ENCODE data around the gene RETREG1.

Gene RETREG1

DNA sequence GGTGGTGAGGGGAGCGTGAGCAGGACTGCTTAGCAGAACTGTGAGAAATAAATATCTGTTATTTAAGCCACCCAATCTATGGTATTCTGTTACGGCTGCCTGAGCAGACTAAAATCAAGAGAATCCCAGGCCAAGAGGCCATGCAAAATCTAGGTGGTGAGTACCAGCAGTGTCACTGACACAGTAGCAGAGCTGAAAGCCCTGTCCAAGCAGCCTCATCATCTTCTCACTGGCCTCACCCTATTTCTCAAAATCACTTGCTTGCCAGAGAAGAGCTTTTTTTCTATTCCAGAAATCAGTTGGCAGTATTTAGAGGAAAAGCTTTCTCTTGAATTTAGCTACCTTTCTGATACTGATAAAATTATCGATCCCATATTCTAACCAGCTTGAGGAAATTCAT lies 68.0 kb downstream of the RETREG1 start:
- no peak overlapping the region for H2BK120ac ChIP-seq (ENCODE audit: low read depth, low read length)
- no peak overlapping the region for H2BK15ac ChIP-seq (replicated peaks; ENCODE audit: low read depth)
- H3K4me2 ChIP-seq (ENCODE audit: low read length): no peak overlapping the region
- H3K56ac ChIP-seq (ENCODE audit: low read length): no peak overlapping the region
- no peak overlapping the region for H3K9ac ChIP-seq (ENCODE audit: low read length)
- H3K18ac ChIP-seq (ENCODE audit: low read length): no peak overlapping the region
- H3K27ac ChIP-seq (ENCODE audit: low read depth, low read length): no peak overlapping the region
- no peak overlapping the region for H2AK5ac ChIP-seq (ENCODE audit: low read length)
- no peak overlapping the region for H4K8ac ChIP-seq (ENCODE audit: low read depth, low read length)
- H3K4me1 ChIP-seq (ENCODE audit: control insufficient read depth, low read depth, low read length): no peaks in the 10 kb centered on the region
- H3K4me3 ChIP-seq (ENCODE audit: low read length): no peak overlapping the region
- no CpG with 5 or more reads among the region's 3 CpGs for WGBS (ENCODE audit: extremely low coverage, insufficient coverage, low lambda C conversion rate)
- H3K36me3 ChIP-seq (ENCODE audit: control insufficient read depth, insufficient read depth, low read length): no peaks in the 10 kb centered on the region
- no peaks in the 10 kb centered on the region for H3K79me1 ChIP-seq (ENCODE audit: low read length)
- no peak overlapping the region for H2BK5ac ChIP-seq (ENCODE audit: low read length)
- H3K79me2 ChIP-seq (ENCODE audit: control insufficient read depth, insufficient read depth, low read length): no peaks in the 10 kb centered on the region
- no peak overlapping the region for H4K5ac ChIP-seq (ENCODE audit: low read length)
- no peak overlapping the region for H3K4ac ChIP-seq (ENCODE audit: low read depth, low read length)
- H3K27me3 ChIP-seq (ENCODE audit: insufficient read depth, low read length, poor library complexity): no peaks in the 10 kb centered on the region
- H3K23ac ChIP-seq (ENCODE audit: low read length): no peak overlapping the region
- DNase-seq: no peak

- H3K79me2 ChIP-seq (ENCODE audit: control insufficient read depth, insufficient read depth, low read length): no peaks in the 10 kb centered on the region
- H4K8ac ChIP-seq (ENCODE audit: low read depth, low read length): no peak overlapping the region
- H3K4me1 ChIP-seq (ENCODE audit: control insufficient read depth, low read depth, low read length): no peaks in the 10 kb centered on the region
- H3K79me1 ChIP-seq (ENCODE audit: low read length): no peaks in the 10 kb centered on the region
- no peak overlapping the region for H3K9ac ChIP-seq (ENCODE audit: low read length)
- no peak overlapping the region for H3K18ac ChIP-seq (ENCODE audit: low read length)
- no peak overlapping the region for H3K4ac ChIP-seq (ENCODE audit: low read depth, low read length)
- no peak overlapping the region for H3K4me3 ChIP-seq (ENCODE audit: low read length)
- no peak overlapping the region for H2BK15ac ChIP-seq (replicated peaks; ENCODE audit: low read depth)
- no peak for DNase-seq
- H2AK5ac ChIP-seq (ENCODE audit: low read length): no peak overlapping the region
- H3K4me2 ChIP-seq (ENCODE audit: low read length): no peak overlapping the region
- no peak overlapping the region for H4K5ac ChIP-seq (ENCODE audit: low read length)
- no peak overlapping the region for H3K23ac ChIP-seq (ENCODE audit: low read length)
- H3K56ac ChIP-seq (ENCODE audit: low read length): no peak overlapping the region
- H2BK120ac ChIP-seq (ENCODE audit: low read depth, low read length): no peak overlapping the region
- no CpG with 5 or more reads among the region's 2 CpGs for WGBS (ENCODE audit: extremely low coverage, insufficient coverage, low lambda C conversion rate)
- no peak overlapping the region for H3K27ac ChIP-seq (ENCODE audit: low read depth, low read length)
- H3K36me3 ChIP-seq (ENCODE audit: control insufficient read depth, insufficient read depth, low read length): no peaks in the 10 kb centered on the region
- no peaks in the 10 kb centered on the region for H3K27me3 ChIP-seq (ENCODE audit: insufficient read depth, low read length, poor library complexity)
- no peak overlapping the region for H2BK5ac ChIP-seq (ENCODE audit: low read length)
Observed at GRCh38 chr5:16548115-16548514, 68.7 kb downstream of the RETREG1 start.

- Histone ChIP-seq H3K18ac (ENCODE audit: low read length) (no peak overlapping the region), H3K56ac (ENCODE audit: low read length) (no peak overlapping the region), H3K27ac (ENCODE audit: low read depth, low read length) (no peak overlapping the region), H3K4me3 (ENCODE audit: low read length) (no peak overlapping the region), H4K8ac (ENCODE audit: low read depth, low read length) (no peak overlapping the region), H2BK5ac (ENCODE audit: low read length) (no peak overlapping the region), H3K9ac (ENCODE audit: low read length) (no peak overlapping the region), H3K79me2 (ENCODE audit: control insufficient read depth, insufficient read depth, low read length) (no peaks in the 10 kb centered on the region), H3K27me3 (ENCODE audit: insufficient read depth, low read length, poor library complexity) (no peaks in the 10 kb centered on the region), H3K4ac (ENCODE audit: low read depth, low read length) (no peak overlapping the region), H2BK120ac (ENCODE audit: low read depth, low read length) (no peak overlapping the region), H2BK15ac (replicated peaks; ENCODE audit: low read depth) (no peak overlapping the region), H3K79me1 (ENCODE audit: low read length) (no peaks in the 10 kb centered on the region), H2AK5ac (ENCODE audit: low read length) (no peak overlapping the region), H3K23ac (ENCODE audit: low read length) (no peak overlapping the region), H3K36me3 (ENCODE audit: control insufficient read depth, insufficient read depth, low read length) (no peaks in the 10 kb centered on the region), H3K4me2 (ENCODE audit: low read length) (no peak overlapping the region), H3K4me1 (ENCODE audit: control insufficient read depth, low read depth, low read length) (no peaks in the 10 kb centered on the region), H4K5ac (ENCODE audit: low read length) (no peak overlapping the region)
- no peak for DNase-seq
- no CpG with 5 or more reads among the region's 8 CpGs for WGBS (ENCODE audit: extremely low coverage, insufficient coverage, low lambda C conversion rate)
Observed at GRCh38 chr5:16547200-16547842, 69.5 kb downstream of the RETREG1 start.

DNA sequence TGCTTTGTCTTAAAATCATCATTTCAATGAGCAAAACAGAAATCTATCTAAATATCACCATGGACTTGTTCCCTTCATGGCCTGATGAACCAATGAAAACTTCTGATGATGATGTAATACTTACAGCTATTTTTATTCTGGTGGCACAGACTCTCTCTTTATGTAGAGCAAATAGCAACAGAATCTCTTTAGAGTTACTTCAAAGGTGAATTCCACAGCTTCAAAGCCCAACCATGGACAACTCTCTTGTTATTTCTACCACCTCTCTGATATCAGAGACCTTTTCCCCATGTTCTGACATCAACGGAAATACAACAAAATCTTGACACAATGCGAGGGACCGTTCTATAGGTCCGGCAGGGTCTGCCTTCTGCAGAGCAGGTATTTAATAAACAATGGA lies 70.1 kb downstream of the RETREG1 start:
- no peak overlapping the region for H2BK15ac ChIP-seq (replicated peaks; ENCODE audit: low read depth)
- H3K4me2 ChIP-seq (ENCODE audit: low read length): no peak overlapping the region
- H3K23ac ChIP-seq (ENCODE audit: low read length): no peak overlapping the region
- no peak overlapping the region for H3K27ac ChIP-seq (ENCODE audit: low read depth, low read length)
- no peak overlapping the region for H3K56ac ChIP-seq (ENCODE audit: low read length)
- no peak overlapping the region for H2BK120ac ChIP-seq (ENCODE audit: low read depth, low read length)
- no peak overlapping the region for H2BK5ac ChIP-seq (ENCODE audit: low read length)
- H3K36me3 ChIP-seq (ENCODE audit: control insufficient read depth, insufficient read depth, low read length): no peaks in the 10 kb centered on the region
- H3K27me3 ChIP-seq (ENCODE audit: insufficient read depth, low read length, poor library complexity): no peaks in the 10 kb centered on the region
- H4K8ac ChIP-seq (ENCODE audit: low read depth, low read length): no peak overlapping the region
- no peak overlapping the region for H3K4me3 ChIP-seq (ENCODE audit: low read length)
- H2AK5ac ChIP-seq (ENCODE audit: low read length): no peak overlapping the region
- DNase-seq: no peak
- H3K9ac ChIP-seq (ENCODE audit: low read length): no peak overlapping the region
- H4K5ac ChIP-seq (ENCODE audit: low read length): no peak overlapping the region
- WGBS (ENCODE audit: extremely low coverage, insufficient coverage, low lambda C conversion rate): no CpG with 5 or more reads among the region's 4 CpGs
- no peak overlapping the region for H3K4ac ChIP-seq (ENCODE audit: low read depth, low read length)
- no peaks in the 10 kb centered on the region for H3K79me1 ChIP-seq (ENCODE audit: low read length)
- no peaks in the 10 kb centered on the region for H3K4me1 ChIP-seq (ENCODE audit: control insufficient read depth, low read depth, low read length)
- no peaks in the 10 kb centered on the region for H3K79me2 ChIP-seq (ENCODE audit: control insufficient read depth, insufficient read depth, low read length)
- no peak overlapping the region for H3K18ac ChIP-seq (ENCODE audit: low read length)

DNA sequence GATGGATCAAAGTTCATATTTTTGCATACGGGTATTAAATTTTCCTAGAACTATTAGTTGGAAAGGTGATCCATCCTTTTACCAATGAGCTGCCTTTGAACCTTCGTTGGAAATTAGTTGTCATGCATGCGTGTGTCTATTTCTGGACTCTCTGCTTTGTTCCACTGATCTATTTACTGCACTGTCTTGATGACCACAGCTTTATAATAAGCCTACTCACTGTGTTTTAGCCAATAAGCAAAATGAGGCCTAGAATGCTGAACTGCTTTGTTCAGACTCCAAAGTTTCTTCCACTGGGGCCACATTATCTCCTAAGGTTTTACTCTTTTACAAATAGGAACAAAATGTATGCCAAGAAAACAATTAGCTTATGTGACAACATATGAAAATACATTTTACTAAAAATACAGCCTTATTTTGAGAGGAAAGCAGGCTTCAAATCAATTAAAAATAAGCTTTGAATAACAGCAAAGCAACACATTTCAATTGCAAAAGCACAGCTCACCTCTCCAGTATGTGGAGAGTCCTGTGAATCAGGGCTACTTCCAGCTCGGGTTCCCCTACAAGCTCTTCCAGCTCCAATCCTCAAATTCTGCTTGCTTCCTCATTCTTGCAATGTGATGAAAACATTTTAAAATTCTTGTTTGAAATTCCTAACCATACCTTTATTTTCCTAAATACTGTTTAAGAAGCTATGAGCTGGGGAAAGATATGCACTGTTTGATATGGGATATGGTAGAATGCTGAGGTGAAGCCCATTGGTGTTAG lies 72.0 kb downstream of the RETREG1 start:
- no peaks in the 10 kb centered on the region for H3K4me1 ChIP-seq (ENCODE audit: control insufficient read depth, low read depth, low read length)
- no peak overlapping the region for H3K4me3 ChIP-seq (ENCODE audit: low read length)
- no peak overlapping the region for H3K56ac ChIP-seq (ENCODE audit: low read length)
- H2AK5ac ChIP-seq (ENCODE audit: low read length): no peak overlapping the region
- no peak overlapping the region for H3K23ac ChIP-seq (ENCODE audit: low read length)
- no peak overlapping the region for H3K4ac ChIP-seq (ENCODE audit: low read depth, low read length)
- no peak overlapping the region for H3K9ac ChIP-seq (ENCODE audit: low read length)
- no peak overlapping the region for H3K4me2 ChIP-seq (ENCODE audit: low read length)
- no peak overlapping the region for H2BK120ac ChIP-seq (ENCODE audit: low read depth, low read length)
- no peak overlapping the region for H2BK5ac ChIP-seq (ENCODE audit: low read length)
- no peak overlapping the region for H2BK15ac ChIP-seq (replicated peaks; ENCODE audit: low read depth)
- H4K5ac ChIP-seq (ENCODE audit: low read length): no peak overlapping the region
- no peak overlapping the region for H4K8ac ChIP-seq (ENCODE audit: low read depth, low read length)
- no peaks in the 10 kb centered on the region for H3K79me2 ChIP-seq (ENCODE audit: control insufficient read depth, insufficient read depth, low read length)
- H3K27ac ChIP-seq (ENCODE audit: low read depth, low read length): no peak overlapping the region
- DNase-seq: no peak
- no peak overlapping the region for H3K18ac ChIP-seq (ENCODE audit: low read length)
- H3K36me3 ChIP-seq (ENCODE audit: control insufficient read depth, insufficient read depth, low read length): no peaks in the 10 kb centered on the region
- no peaks in the 10 kb centered on the region for H3K27me3 ChIP-seq (ENCODE audit: insufficient read depth, low read length, poor library complexity)
- no peaks in the 10 kb centered on the region for H3K79me1 ChIP-seq (ENCODE audit: low read length)
- WGBS (ENCODE audit: extremely low coverage, insufficient coverage, low lambda C conversion rate): no CpG with 5 or more reads among the region's 4 CpGs

All from mesendoderm (in vitro differentiated cells).